ENCODE data around the gene MCRIP1. TPM values are rescaled to one million over a fixed set of nuclear protein-coding genes. Genes with fewer than 3 reads are reported as not detected.

The MCRIP1 gene
- total RNA-seq, 3 donors from 2014 or later (not counting 1 experiment from before 2014, with no cell fraction given): 81.1 to 95.5 (median 84.2) TPM

DNA sequence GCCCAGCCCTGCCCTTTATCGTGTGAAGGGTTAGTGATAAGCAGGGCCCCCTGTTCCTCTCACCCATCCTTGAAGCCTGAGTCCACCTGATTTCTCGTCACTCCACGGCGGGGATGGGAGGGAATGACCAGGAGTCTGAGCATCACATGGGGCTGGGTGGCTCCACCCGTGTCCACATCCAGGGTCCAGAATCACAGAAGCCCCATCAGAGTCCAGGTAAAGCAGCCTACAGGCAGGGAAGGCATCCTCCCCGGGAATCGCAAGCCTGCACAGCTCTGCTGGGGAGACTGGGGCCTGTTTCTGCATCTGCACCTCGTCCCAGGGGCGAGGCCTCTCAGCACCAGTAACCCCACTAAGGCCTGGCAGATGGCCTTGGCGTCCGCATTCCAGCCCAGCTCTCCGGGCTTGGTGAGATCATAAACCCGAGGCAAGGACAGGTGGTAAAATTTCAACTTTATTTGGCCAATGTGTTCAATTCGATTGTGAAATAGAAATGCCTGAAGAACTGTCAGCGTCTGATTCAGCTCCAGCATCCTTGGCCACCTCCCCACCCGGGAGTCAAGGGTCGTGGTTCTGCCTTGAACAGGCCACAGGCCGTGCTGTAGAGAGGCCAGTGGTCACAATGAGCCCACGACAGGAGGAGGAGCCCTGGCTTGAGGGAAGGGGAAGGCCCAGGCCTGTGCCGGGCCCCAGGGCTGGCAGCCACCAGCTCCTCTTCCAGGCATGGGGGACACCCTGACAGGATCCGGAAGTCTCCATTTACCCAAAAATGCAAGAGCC is 9.8 kb upstream of the MCRIP1 start:
- Mint-ChIP-seq H3K4me3 (no peak overlapping the region), H3K9me3 (no peaks in the 10 kb centered on the region), H3K36me3 (no peaks in the 10 kb centered on the region), H3K27me3 (ENCODE audit: low read depth in 2 of 2) (no peaks in the 10 kb centered on the region), H3K4me1 (no peaks in the 10 kb centered on the region), H3K27ac (no peak overlapping the region)
- Histone ChIP-seq H3K27ac (ENCODE audit: low read length) (no peak overlapping the region), H3K27me3 (ENCODE audit: control insufficient read depth, insufficient read depth, low read length) (no peaks in the 10 kb centered on the region), H3K36me3 (ENCODE audit: control insufficient read depth, insufficient read depth, low read length) (peaks cover 52% of the 10 kb centered on the region), H3K4me1 (ENCODE audit: control insufficient read depth, insufficient read depth, low read length) (no peaks in the 10 kb centered on the region), H3K4me3 (ENCODE audit: low read length) (no peak overlapping the region), H3K9me3 (ENCODE audit: control insufficient read depth, insufficient read depth, low read length) (no peaks in the 10 kb centered on the region)
- no peak for ATAC-seq
- WGBS (ENCODE audit: insufficient coverage): 87% methylated on average over 21 of the region's 21 CpGs
- intact Hi-C loops (cut with micrococcal nuclease): no loop called here
- no peak for TF ChIP-seq CTCF (IDR thresholded peaks at IDR 0.05)
- no peak for DNase-seq

DNA sequence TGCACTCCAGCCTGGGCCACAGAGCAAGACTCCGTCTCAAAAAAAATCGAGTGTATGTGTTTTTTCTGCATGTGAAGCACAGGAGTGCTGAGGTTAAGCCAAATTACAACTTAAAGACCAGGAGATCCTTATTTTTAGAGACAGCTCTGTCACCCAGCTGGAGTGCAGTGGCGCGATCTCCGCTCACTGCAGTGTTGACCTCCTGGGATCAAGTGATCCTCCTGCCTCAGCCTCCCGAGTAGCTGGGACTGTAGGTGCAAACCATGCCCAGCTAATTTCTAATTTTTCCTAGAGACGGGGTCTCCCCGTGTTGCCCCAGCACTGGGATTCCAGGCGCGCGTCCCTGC is 9.3 kb upstream of the MCRIP1 start:
- no peak for DNase-seq
- Mint-ChIP-seq H3K9me3 (no peaks in the 10 kb centered on the region), H3K27me3 (ENCODE audit: low read depth in 2 of 2) (no peaks in the 10 kb centered on the region), H3K36me3 (no peaks in the 10 kb centered on the region), H3K4me1 (no peaks in the 10 kb centered on the region), H3K4me3 (no peak overlapping the region), H3K27ac (no peak overlapping the region)
- H3K9me3 ChIP-seq (ENCODE audit: control insufficient read depth, insufficient read depth, low read length): no peaks in the 10 kb centered on the region
- H3K4me1 ChIP-seq (ENCODE audit: control insufficient read depth, insufficient read depth, low read length): no peaks in the 10 kb centered on the region
- no peak for TF ChIP-seq CTCF (IDR thresholded peaks at IDR 0.05)
- intact Hi-C loops (cut with micrococcal nuclease): no loop called here
- H3K4me3 ChIP-seq (ENCODE audit: low read length): no peak overlapping the region
- H3K27ac ChIP-seq (ENCODE audit: low read length): no peak overlapping the region
- peaks cover 49% of the 10 kb centered on the region for H3K36me3 ChIP-seq (ENCODE audit: control insufficient read depth, insufficient read depth, low read length)
- H3K27me3 ChIP-seq (ENCODE audit: control insufficient read depth, insufficient read depth, low read length): no peaks in the 10 kb centered on the region
- no peak for ATAC-seq
- 97% methylated on average over 11 of the region's 11 CpGs for WGBS (ENCODE audit: insufficient coverage)

- 95% methylated on average over 15 of the region's 15 CpGs for WGBS (ENCODE audit: insufficient coverage)
- Histone ChIP-seq H3K9me3 (ENCODE audit: control insufficient read depth, insufficient read depth, low read length) (no peaks in the 10 kb centered on the region), H3K4me3 (ENCODE audit: low read length) (no peak overlapping the region), H3K4me1 (ENCODE audit: control insufficient read depth, insufficient read depth, low read length) (no peaks in the 10 kb centered on the region), H3K27me3 (ENCODE audit: control insufficient read depth, insufficient read depth, low read length) (no peaks in the 10 kb centered on the region), H3K36me3 (ENCODE audit: control insufficient read depth, insufficient read depth, low read length) (peaks cover 46% of the 10 kb centered on the region), H3K27ac (ENCODE audit: low read length) (no peak overlapping the region)
- Mint-ChIP-seq H3K27ac (no peak overlapping the region), H3K9me3 (no peaks in the 10 kb centered on the region), H3K27me3 (ENCODE audit: low read depth in 2 of 2) (no peaks in the 10 kb centered on the region), H3K36me3 (no peaks in the 10 kb centered on the region), H3K4me3 (no peak overlapping the region), H3K4me1 (no peaks in the 10 kb centered on the region)
- ATAC-seq: no peak
- no peak for DNase-seq
- no peak for TF ChIP-seq CTCF (IDR thresholded peaks at IDR 0.05)
- intact Hi-C loops (cut with micrococcal nuclease): no loop called here
These were observed 8.8 kb upstream of the MCRIP1 start for GRCh38 chr17:81841866-81842265.

Measured in natural killer cell (primary cell).